K562 (cell line): ENCODE data around the gene KAT6B. TPM values are rescaled to one million over a fixed set of nuclear protein-coding genes. Genes with fewer than 3 reads are reported as not detected.

Experiments
- ESRRA ChIP-seq: fragments of 450-650 bp; IDR thresholded peaks from 2 replicates; pipeline ENCODE4 v1.6.1; 2014; ENCODE audit warnings: low read depth, mild to moderate bottlenecking, moderate library complexity, borderline replicate concordance
- HCFC1 ChIP-seq: IDR thresholded peaks from 2 replicates; pipeline ENCODE4 v1.6.1; 2012; ENCODE audit warnings: low read depth, low read length, improper control_type of control experiment
- HEY1 ChIP-seq: fragments of 250-450 bp; sonication (Bioruptor Pico); IDR thresholded peaks from 2 replicates; pipeline ENCODE4 v1.5.0; 2020; ENCODE audit warnings: mild to moderate bottlenecking, moderate library complexity, borderline replicate concordance
- HIVEP1 ChIP-seq: fragments of 250-450 bp; sonication (Bioruptor Pico); IDR thresholded peaks from 2 replicates; pipeline ENCODE4 v1.4.0; 2020; ENCODE audit warnings: mild to moderate bottlenecking
- IFI16 ChIP-seq: fragments of 250-450 bp; sonication (Bioruptor Pico); IDR thresholded peaks from 2 replicates; pipeline ENCODE4 v2.1.2; 2022; ENCODE audit warnings: mild to moderate bottlenecking, inconsistent platforms
- KAT2B ChIP-seq: IDR thresholded peaks from one replicate; pipeline ENCODE4 v1.6.1; 2012; ENCODE audit warnings: low read depth, mild to moderate bottlenecking, control low read depth, inconsistent platforms, low read length, moderate library complexity
- KAT7 ChIP-seq: sonication (generic); formaldehyde crosslinking; IDR thresholded peaks from 2 replicates; pipeline ENCODE4 v1.8.0; 2022; ENCODE audit warnings: missing genetic modification reagents, mild to moderate bottlenecking, borderline replicate concordance
- SMAD3 ChIP-seq: fragments of 450-650 bp; formaldehyde crosslinking; conservative IDR thresholded peaks from 2 replicates; pipeline ENCODE4 v1.4.0; 2020; ENCODE audit warnings: mild to moderate bottlenecking
- XRCC3 ChIP-seq: fragments of 450-650 bp; IDR thresholded peaks from 2 replicates; pipeline ENCODE4 v1.6.1; 2017; ENCODE audit warnings: mild to moderate bottlenecking, moderate library complexity
- ZC3H11A ChIP-seq: IDR thresholded peaks from 2 replicates; pipeline ENCODE4 v1.6.1; 2012; ENCODE audit warnings: low read depth, low read length, improper control_type of control experiment
- ZNF121 ChIP-seq: sonication (generic); formaldehyde crosslinking; conservative IDR thresholded peaks from 2 replicates; pipeline ENCODE4 v1.8.0; 2022; ENCODE audit warnings: missing genetic modification reagents
- polyA plus RNA-seq, 8 experiments: library from polyadenylated mRNA; depleted of rRNA in 4 of 8; stranded (reverse) in 5 of 8; unstranded in 3 of 8; fragments of >200 nt; fragmentation: Nextera tagmentation in 2 of 8; fragmentation: Illumina TruSeq in 1 of 8; extraction: Ambion mirVana in 2 of 8; extraction: Trizol in 1 of 8; gene quantifications; 2 replicates each; pipeline versions ENCODE4 v1.2.1 to v1.2.3, GENCODE V29; 2011 to 2014; ENCODE audit warnings: inconsistent platforms in 1 of 8, missing spikeins in 1 of 8
- total RNA-seq, 7 experiments: library from RNA; depleted of rRNA in 6 of 7; stranded (reverse); fragments of >200 nt in 6 of 7; fragmentation: Illumina TruSeq in 2 of 7; extraction: Trizol in 2 of 7; gene quantifications; 2 replicates each; pipeline versions ENCODE4 v1.2.1 to v1.2.3, GENCODE V29; 2011 to 2021; ENCODE audit warnings: low replicate concordance in 1 of 7
- TF ChIP-seq, protein P1 (sequence below): sonication (generic); formaldehyde crosslinking; IDR thresholded peaks from 2 replicates; pipeline ENCODE4 v1.8.0; 2023; ENCODE audit warnings: missing genetic modification reagents, mild to moderate bottlenecking, borderline replicate concordance
- TF ChIP-seq, protein P2 (sequence below): fragments of 200-800 bp; sonication (Bioruptor generic); IDR thresholded peaks from 2 replicates; pipeline ENCODE4 v1.6.1; 2016; ENCODE audit warnings: missing genetic modification characterization, missing compliant biosample characterization
- TF ChIP-seq, protein P3 (sequence below): fragments of 450-650 bp; IDR thresholded peaks from 2 replicates; pipeline ENCODE4 v1.6.1; 2014; ENCODE audit warnings: low read depth, mild to moderate bottlenecking, moderate library complexity, borderline replicate concordance
- TF ChIP-seq, protein P4 (sequence below): fragments of 450-650 bp; formaldehyde crosslinking; IDR thresholded peaks from 2 replicates; pipeline ENCODE4 v1.4.0; 2020; ENCODE audit warnings: mild to moderate bottlenecking, mixed read lengths

Gene KAT6B
- total and polyA plus RNA-seq, 9 of the 15 experiments (the other 6 are each of a cell fraction or from before 2014, with no cell fraction given), result 1.4 to 9.2 (median 6.8) TPM

DNA sequence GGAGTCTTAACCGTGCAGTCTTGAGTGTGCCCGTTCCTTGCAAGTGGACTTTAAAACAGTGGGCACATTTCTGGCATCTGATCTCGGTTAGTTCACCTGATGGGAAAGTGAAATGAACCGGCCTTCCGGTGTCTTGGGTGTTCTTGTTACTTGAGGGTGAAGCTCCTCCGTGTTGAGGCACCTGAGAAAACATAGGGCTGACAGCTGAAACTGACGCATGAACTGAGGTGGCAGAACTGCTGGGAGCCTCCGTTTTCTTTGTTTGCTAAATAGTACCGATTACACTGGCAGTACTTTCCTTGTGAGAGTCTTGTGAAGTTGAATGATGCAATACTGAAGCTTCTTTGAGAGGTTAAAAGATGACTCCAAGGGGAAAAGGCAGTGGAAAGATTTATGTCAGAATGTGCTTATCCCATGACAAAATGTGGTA is 222.3 kb downstream of the KAT6B start (continued):
- TF ChIP-seq, protein P1, sequence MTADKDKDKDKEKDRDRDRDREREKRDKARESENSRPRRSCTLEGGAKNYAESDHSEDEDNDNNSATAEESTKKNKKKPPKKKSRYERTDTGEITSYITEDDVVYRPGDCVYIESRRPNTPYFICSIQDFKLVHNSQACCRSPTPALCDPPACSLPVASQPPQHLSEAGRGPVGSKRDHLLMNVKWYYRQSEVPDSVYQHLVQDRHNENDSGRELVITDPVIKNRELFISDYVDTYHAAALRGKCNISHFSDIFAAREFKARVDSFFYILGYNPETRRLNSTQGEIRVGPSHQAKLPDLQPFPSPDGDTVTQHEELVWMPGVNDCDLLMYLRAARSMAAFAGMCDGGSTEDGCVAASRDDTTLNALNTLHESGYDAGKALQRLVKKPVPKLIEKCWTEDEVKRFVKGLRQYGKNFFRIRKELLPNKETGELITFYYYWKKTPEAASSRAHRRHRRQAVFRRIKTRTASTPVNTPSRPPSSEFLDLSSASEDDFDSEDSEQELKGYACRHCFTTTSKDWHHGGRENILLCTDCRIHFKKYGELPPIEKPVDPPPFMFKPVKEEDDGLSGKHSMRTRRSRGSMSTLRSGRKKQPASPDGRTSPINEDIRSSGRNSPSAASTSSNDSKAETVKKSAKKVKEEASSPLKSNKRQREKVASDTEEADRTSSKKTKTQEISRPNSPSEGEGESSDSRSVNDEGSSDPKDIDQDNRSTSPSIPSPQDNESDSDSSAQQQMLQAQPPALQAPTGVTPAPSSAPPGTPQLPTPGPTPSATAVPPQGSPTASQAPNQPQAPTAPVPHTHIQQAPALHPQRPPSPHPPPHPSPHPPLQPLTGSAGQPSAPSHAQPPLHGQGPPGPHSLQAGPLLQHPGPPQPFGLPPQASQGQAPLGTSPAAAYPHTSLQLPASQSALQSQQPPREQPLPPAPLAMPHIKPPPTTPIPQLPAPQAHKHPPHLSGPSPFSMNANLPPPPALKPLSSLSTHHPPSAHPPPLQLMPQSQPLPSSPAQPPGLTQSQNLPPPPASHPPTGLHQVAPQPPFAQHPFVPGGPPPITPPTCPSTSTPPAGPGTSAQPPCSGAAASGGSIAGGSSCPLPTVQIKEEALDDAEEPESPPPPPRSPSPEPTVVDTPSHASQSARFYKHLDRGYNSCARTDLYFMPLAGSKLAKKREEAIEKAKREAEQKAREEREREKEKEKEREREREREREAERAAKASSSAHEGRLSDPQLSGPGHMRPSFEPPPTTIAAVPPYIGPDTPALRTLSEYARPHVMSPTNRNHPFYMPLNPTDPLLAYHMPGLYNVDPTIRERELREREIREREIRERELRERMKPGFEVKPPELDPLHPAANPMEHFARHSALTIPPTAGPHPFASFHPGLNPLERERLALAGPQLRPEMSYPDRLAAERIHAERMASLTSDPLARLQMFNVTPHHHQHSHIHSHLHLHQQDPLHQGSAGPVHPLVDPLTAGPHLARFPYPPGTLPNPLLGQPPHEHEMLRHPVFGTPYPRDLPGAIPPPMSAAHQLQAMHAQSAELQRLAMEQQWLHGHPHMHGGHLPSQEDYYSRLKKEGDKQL (CRISPR knock-in tag), result no peak
- TF ChIP-seq, protein P2, sequence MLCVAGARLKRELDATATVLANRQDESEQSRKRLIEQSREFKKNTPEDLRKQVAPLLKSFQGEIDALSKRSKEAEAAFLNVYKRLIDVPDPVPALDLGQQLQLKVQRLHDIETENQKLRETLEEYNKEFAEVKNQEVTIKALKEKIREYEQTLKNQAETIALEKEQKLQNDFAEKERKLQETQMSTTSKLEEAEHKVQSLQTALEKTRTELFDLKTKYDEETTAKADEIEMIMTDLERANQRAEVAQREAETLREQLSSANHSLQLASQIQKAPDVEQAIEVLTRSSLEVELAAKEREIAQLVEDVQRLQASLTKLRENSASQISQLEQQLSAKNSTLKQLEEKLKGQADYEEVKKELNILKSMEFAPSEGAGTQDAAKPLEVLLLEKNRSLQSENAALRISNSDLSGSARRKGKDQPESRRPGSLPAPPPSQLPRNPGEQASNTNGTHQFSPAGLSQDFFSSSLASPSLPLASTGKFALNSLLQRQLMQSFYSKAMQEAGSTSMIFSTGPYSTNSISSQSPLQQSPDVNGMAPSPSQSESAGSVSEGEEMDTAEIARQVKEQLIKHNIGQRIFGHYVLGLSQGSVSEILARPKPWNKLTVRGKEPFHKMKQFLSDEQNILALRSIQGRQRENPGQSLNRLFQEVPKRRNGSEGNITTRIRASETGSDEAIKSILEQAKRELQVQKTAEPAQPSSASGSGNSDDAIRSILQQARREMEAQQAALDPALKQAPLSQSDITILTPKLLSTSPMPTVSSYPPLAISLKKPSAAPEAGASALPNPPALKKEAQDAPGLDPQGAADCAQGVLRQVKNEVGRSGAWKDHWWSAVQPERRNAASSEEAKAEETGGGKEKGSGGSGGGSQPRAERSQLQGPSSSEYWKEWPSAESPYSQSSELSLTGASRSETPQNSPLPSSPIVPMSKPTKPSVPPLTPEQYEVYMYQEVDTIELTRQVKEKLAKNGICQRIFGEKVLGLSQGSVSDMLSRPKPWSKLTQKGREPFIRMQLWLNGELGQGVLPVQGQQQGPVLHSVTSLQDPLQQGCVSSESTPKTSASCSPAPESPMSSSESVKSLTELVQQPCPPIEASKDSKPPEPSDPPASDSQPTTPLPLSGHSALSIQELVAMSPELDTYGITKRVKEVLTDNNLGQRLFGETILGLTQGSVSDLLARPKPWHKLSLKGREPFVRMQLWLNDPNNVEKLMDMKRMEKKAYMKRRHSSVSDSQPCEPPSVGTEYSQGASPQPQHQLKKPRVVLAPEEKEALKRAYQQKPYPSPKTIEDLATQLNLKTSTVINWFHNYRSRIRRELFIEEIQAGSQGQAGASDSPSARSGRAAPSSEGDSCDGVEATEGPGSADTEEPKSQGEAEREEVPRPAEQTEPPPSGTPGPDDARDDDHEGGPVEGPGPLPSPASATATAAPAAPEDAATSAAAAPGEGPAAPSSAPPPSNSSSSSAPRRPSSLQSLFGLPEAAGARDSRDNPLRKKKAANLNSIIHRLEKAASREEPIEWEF (CRISPR knock-in tag), result no peak
- no peak for TF ChIP-seq ZC3H11A
- TF ChIP-seq KAT7 (CRISPR knock-in tag), result no peak
- no peak for TF ChIP-seq XRCC3
- TF ChIP-seq HCFC1, result no peak
- TF ChIP-seq SMAD3 (CRISPR knock-in tag), result 0 out of 2 replicates have a peak, but pooled peaks have one; percentile 25
- no peak for TF ChIP-seq HIVEP1 (CRISPR knock-in tag)
- TF ChIP-seq, protein P3, sequence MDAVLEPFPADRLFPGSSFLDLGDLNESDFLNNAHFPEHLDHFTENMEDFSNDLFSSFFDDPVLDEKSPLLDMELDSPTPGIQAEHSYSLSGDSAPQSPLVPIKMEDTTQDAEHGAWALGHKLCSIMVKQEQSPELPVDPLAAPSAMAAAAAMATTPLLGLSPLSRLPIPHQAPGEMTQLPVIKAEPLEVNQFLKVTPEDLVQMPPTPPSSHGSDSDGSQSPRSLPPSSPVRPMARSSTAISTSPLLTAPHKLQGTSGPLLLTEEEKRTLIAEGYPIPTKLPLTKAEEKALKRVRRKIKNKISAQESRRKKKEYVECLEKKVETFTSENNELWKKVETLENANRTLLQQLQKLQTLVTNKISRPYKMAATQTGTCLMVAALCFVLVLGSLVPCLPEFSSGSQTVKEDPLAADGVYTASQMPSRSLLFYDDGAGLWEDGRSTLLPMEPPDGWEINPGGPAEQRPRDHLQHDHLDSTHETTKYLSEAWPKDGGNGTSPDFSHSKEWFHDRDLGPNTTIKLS, result no peak
- TF ChIP-seq IFI16 (CRISPR knock-in tag), result no peak
- no peak for TF ChIP-seq KAT2B
- TF ChIP-seq ZNF121 (CRISPR knock-in tag), result no peak
- no peak for TF ChIP-seq ESRRA
- TF ChIP-seq, protein P4, sequence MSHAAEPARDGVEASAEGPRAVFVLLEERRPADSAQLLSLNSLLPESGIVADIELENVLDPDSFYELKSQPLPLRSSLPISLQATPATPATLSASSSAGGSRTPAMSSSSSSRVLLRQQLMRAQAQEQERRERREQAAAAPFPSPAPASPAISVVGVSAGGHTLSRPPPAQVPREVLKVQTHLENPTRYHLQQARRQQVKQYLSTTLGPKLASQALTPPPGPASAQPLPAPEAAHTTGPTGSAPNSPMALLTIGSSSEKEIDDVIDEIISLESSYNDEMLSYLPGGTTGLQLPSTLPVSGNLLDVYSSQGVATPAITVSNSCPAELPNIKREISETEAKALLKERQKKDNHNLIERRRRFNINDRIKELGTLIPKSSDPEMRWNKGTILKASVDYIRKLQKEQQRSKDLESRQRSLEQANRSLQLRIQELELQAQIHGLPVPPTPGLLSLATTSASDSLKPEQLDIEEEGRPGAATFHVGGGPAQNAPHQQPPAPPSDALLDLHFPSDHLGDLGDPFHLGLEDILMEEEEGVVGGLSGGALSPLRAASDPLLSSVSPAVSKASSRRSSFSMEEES (CRISPR knock-in tag), result no peak
- TF ChIP-seq HEY1 (CRISPR knock-in tag), result no peak
